Smooth muscle cell (in vitro differentiated cells): ENCODE measurements around the gene TMEM92. TPM values are rescaled to one million over a fixed set of nuclear protein-coding genes. Genes with fewer than 3 reads are reported as not detected.

Experiments used
- DNase-seq: peaks from one replicate; lab custom pipeline; 2025; ENCODE audit not compliant: unreplicated experiment; lab: John Stamatoyannopoulos, UW
- H2AFZ ChIP-seq: fragments of 200-600 bp; sonication (generic); 2 replicates; pipeline ENCODE4 v1.6.0; 2016; ENCODE audit warnings: antibody characterized with exemption, low read depth, mild to moderate bottlenecking
- H3F3A ChIP-seq: fragments of 200-600 bp; sonication (generic); 2 replicates; pipeline ENCODE4 v1.6.0; 2017; ENCODE audit warnings: antibody characterized with exemption, low read depth
- H3K27ac ChIP-seq: fragments of 200-600 bp; sonication (generic); 2 replicates; pipeline ENCODE4 v1.5.1; 2016; ENCODE audit warnings: low read depth, mild to moderate bottlenecking
- H3K27me3 ChIP-seq: fragments of 200-600 bp; sonication (generic); 2 replicates; pipeline ENCODE4 v1.6.1; 2016; ENCODE audit warnings: low read depth, mild to moderate bottlenecking
- H3K36me3 ChIP-seq: fragments of 200-600 bp; sonication (generic); 2 replicates; pipeline ENCODE4 v1.5.1; 2016; ENCODE audit warnings: low read depth
- H3K4me1 ChIP-seq: fragments of 200-600 bp; sonication (generic); 2 replicates; pipeline ENCODE4 v1.5.1; 2016; ENCODE audit warnings: low read depth
- H3K4me2 ChIP-seq: fragments of 200-600 bp; sonication (generic); 2 replicates; pipeline ENCODE4 v1.6.0; 2016; ENCODE audit warnings: mild to moderate bottlenecking
- H3K4me3 ChIP-seq: fragments of 200-600 bp; sonication (generic); 2 replicates; pipeline ENCODE4 v1.5.1; 2016; ENCODE audit warnings: mild to moderate bottlenecking
- H3K79me2 ChIP-seq: fragments of 200-600 bp; sonication (generic); 2 replicates; pipeline ENCODE4 v1.6.0; 2016; ENCODE audit warnings: low read depth, mild to moderate bottlenecking
- H3K9ac ChIP-seq: fragments of 200-600 bp; sonication (generic); 2 replicates; pipeline ENCODE4 v1.6.0; 2016; ENCODE audit warnings: low read depth
- H3K9me3 ChIP-seq: fragments of 200-600 bp; sonication (generic); replicated peaks from 2 replicates; pipeline ENCODE4 v1.5.1; 2016; ENCODE audit warnings: low read depth
- H4K20me1 ChIP-seq: fragments of 200-600 bp; sonication (generic); 2 replicates; pipeline ENCODE4 v1.6.0; 2016; ENCODE audit warnings: low read depth
- CTCF ChIP-seq: fragments of 200-600 bp; sonication (generic); IDR thresholded peaks from 2 replicates; pipeline ENCODE4 v1.5.1; 2017; ENCODE audit warnings: borderline replicate concordance, mild to moderate bottlenecking, antibody characterized with exemption; ENCODE audit not compliant: insufficient read depth, poor library complexity, severe bottlenecking
- WGBS: methylation state at CpG from one replicate; pipeline ENCODE4 v1.1.7; 2016; ENCODE audit warnings: low lambda C conversion rate; 5-methylcytosine and 5-hydroxymethylcytosine counted together
- polyA plus RNA-seq: library from polyadenylated mRNA; unstranded; fragments of >200 nt; fragmentation: Nextera tagmentation; extraction: Ambion mirVana; gene quantifications from 2 replicates; pipeline ENCODE4 v1.2.1, GENCODE V29; 2016
- total RNA-seq: library from RNA; depleted of rRNA; stranded (reverse); fragments of >200 nt; gene quantifications from 2 replicates; pipeline ENCODE4 v1.2.3, GENCODE V29; 2014

Gene TMEM92
- total and polyA plus RNA-seq, 2 experiments from 2014 or later: 4.8 to 7.4 TPM

- Histone ChIP-seq H3K4me2 (no peak overlapping the region), H3K36me3 (no peaks in the 10 kb centered on the region), H3K79me2 (peaks cover 1% of the 10 kb centered on the region), H4K20me1 (no peaks in the 10 kb centered on the region), H3K9me3 (no peaks in the 10 kb centered on the region), H3K4me1 (peaks cover 11% of the 10 kb centered on the region), H3K9ac (no peak overlapping the region), H3K27ac (no peak overlapping the region), H3F3A (peaks cover 5% of the 10 kb centered on the region), H3K27me3 (no peaks in the 10 kb centered on the region), H2AFZ (no peak overlapping the region), H3K4me3 (no peak overlapping the region)
- WGBS: 92% methylated on average over 13 of the region's 14 CpGs
- no peak for TF ChIP-seq CTCF
- no peak for DNase-seq
Measured at GRCh38 chr17:50278526-50279180, 4.4 kb downstream of the TMEM92 start.

DNA sequence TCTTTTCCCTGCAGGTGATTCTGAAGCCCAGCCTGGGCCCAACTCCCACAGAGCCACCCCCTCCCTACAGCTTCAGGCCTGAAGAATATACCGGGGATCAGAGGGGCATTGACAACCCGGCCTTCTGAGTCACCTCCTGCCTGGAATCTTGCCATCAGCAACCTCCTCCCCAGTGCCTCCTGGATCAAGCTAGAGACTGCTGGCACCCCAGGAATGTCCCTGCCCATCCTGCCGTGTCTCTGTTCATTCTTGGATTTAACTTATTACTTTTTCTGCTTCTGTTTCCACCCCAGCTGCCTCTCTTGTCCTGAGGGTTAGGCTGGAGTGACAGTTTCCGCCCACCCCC, 4.9 kb downstream of the TMEM92 start:
- no peak for DNase-seq
- Histone ChIP-seq H3F3A (peaks cover 5% of the 10 kb centered on the region), H3K27me3 (no peaks in the 10 kb centered on the region), H4K20me1 (no peaks in the 10 kb centered on the region), H2AFZ (no peak overlapping the region), H3K4me2 (peak overlapping the region; percentile 21), H3K4me1 (peaks cover 8% of the 10 kb centered on the region), H3K79me2 (peaks cover 2% of the 10 kb centered on the region), H3K9ac (no peak overlapping the region), H3K4me3 (no peak overlapping the region), H3K9me3 (no peaks in the 10 kb centered on the region), H3K27ac (no peak overlapping the region), H3K36me3 (no peaks in the 10 kb centered on the region)
- 38% methylated on average over 4 of the region's 4 CpGs for WGBS
- no peak for TF ChIP-seq CTCF

DNA sequence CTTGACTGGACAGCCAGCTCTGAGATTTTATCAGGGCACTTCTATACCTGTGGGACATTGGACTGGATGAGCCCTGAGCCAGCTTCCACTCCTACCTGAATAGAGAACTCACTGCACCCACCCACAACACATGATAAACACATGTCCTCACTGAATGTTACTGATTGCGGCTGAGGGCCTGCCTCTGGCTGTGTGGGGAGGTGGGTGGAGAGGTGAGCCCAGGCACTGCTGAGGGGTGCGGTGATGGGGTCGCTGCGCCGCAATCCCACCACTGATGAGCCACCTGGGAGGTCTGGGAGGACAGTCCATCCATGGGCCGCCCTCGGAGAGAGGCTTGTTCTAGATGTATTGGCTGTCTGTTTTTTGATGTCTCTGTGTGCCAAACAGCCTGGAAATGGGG, 5.4 kb downstream of the TMEM92 start:
- Histone ChIP-seq H3K36me3 (no peaks in the 10 kb centered on the region), H3K4me2 (peak overlapping the region; percentile 21), H3K79me2 (peaks cover 6% of the 10 kb centered on the region), H3K9me3 (no peaks in the 10 kb centered on the region), H4K20me1 (no peaks in the 10 kb centered on the region), H3K27ac (no peak overlapping the region), H3F3A (peaks cover 5% of the 10 kb centered on the region), H3K4me3 (no peak overlapping the region), H2AFZ (no peak overlapping the region), H3K27me3 (no peaks in the 10 kb centered on the region), H3K4me1 (peaks cover 8% of the 10 kb centered on the region), H3K9ac (no peak overlapping the region)
- TF ChIP-seq CTCF: no peak
- DNase-seq: no peak
- 95% methylated on average over 7 of the region's 7 CpGs for WGBS

- Histone ChIP-seq H3K9me3 (no peaks in the 10 kb centered on the region), H3K4me2 (no peak overlapping the region), H3K9ac (no peak overlapping the region), H4K20me1 (no peaks in the 10 kb centered on the region), H3K4me3 (no peak overlapping the region), H3K27ac (no peak overlapping the region), H2AFZ (no peak overlapping the region), H3K4me1 (peaks cover 8% of the 10 kb centered on the region), H3F3A (peaks cover 5% of the 10 kb centered on the region), H3K36me3 (no peaks in the 10 kb centered on the region), H3K27me3 (no peaks in the 10 kb centered on the region), H3K79me2 (peaks cover 6% of the 10 kb centered on the region)
- WGBS: 87% methylated on average over 6 of the region's 8 CpGs
- DNase-seq: no peak
- TF ChIP-seq CTCF: no peak
Measured at GRCh38 chr17:50280068-50280467, 5.8 kb downstream of the TMEM92 start.
